Peyer's patch (tissue), 4 donors: Measurements from ENCODE around the gene MYOM3.

Source experiments
- CTCF ChIP-seq, 6 experiments: fragments of 450-650 bp in 4 of 6; fragments of 200-600 bp in 2 of 6; sonication (generic) in 1 of 6; IDR thresholded peaks; one replicate each; pipeline ENCODE4 v1.5.1; 2017 to 2019; ENCODE audit warnings: antibody characterized with exemption in 6 of 6, mild to moderate bottlenecking in 3 of 6, moderate library complexity in 1 of 6
- POLR2A ChIP-seq, 2 donors: fragments of 450-650 bp; IDR thresholded peaks; one replicate each; pipeline ENCODE4 v1.5.1; 2017; ENCODE audit warnings: antibody characterized with exemption in 2 of 2, mild to moderate bottlenecking in 2 of 2, moderate library complexity in 2 of 2

GRCh38 chr1:24147194-24147593, 35.3 kb upstream of the MYOM3 start:
- TF ChIP-seq CTCF (IDR thresholded peaks at IDR 0.05) (no peak), POLR2A (IDR thresholded peaks at IDR 0.05) (no peak)
